Endometrium (tissue), 2 donors: ENCODE measurements around the gene GRIK4.

Source experiments
- FAIRE-seq: peaks from 2 replicates; lab custom pipeline; 2012; peaks lifted over from hg19 to GRCh38; lab: Jason Lieb, UNC
- donor health status: control.
- donor health status: control.

Gene GRIK4

DNA sequence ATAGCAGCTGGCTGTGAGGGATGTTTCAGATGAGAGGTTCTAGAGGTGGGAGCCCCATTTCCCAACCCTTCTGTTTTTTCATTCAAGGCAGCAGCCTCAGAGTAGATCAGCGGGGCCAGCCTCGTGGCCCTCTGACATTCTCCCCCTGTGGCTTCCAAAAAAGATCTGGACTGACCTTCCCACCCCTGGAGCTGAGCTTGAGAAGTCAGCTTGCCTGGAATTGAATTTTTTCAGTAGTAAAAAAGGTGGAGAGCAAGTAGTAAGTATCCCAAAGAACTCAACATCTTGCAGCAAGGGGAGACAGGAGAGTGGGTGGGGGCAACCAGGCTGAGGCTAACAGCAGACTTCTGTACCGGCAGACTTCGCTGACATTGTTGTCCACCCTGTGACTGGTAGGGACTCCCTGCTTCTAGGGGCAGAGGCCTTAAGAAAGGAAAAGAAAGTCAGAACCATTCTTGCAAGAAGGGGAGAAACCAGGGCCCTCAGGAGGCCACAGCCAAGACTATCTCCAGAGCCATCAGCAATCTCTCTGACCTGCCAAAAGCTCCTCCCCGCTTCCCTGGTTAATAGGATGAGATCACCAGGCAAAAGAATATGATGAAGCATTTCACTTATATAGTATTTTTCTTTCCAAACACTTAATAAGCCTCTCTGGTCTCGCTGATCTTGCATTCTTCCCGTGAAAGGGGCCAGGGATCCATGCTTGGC, 2.0 kb upstream of the GRIK4 start:
- no peak for FAIRE-seq

GRCh38 chr11:120510406-120511115, 987 bp upstream of the GRIK4 start:
- FAIRE-seq: no peak

- no peak for FAIRE-seq
These were observed 531 bp downstream of the GRIK4 start for GRCh38 chr11:120511820-120512738.

DNA sequence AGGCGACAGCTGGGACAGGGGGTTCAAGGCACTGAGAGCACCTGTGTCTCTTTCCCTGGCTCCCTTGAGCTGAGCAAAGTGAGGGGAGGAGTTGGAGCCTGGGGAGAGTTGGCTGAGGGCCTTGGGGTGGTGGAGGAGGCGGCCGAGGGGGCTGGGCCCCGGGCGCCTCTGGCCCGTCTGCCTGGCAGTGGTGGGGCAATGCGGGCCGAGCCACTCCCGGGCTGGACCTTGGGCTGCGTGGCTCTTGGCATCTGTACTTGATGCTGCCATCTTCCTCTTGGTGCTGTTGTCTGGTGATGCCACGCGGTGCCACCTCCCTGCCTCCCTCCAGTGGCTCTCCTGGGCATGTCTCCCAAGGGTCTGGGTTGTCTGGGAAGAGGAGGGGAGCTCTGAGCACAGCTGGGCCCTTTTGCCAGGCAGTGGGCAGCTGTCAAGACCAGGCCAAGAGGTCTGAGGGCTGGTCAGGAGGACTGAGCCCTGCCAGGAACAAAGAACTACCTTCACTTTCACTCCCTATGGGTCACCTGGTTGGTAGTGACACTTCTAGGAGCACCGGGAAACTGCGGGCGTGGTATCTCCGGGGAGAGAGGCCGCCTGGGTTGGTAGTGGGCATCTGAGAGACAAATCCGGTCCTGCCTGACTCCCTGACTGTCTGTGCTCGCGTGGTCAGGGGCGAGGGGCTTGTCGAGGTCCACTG, 1.3 kb downstream of the GRIK4 start:
- FAIRE-seq: no peak

GRCh38 chr11:120513436-120514315, 2.1 kb downstream of the GRIK4 start:
- no peak for FAIRE-seq

DNA sequence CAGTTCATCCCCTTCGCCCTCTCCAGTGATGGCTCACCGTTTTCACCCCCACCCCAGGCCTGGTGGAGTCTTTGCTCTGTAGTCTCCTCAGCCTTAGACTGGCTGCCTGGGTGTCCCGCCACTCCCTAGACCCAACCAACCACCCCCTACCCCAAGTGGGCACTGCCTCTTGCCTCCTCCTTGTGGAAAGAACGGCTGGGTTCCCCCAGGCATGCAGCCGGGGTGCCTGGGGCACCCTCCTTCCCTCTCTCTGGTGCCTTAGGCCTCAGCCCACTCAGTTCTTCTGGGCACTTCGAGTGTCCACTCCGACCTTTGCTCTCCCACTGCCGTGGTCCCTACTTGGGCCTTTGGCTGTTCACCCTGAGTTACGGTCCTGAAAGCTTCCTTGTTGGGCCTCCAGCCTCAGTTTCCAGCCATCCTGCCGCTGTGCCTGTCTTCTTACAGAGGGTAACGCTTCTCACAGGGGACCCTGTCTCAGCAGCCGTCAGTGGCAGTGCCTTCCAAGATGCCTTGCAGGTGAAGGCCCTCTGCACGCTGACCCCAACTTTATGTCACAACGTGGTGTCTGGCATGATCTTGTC, 3.1 kb downstream of the GRIK4 start:
- no peak for FAIRE-seq

DNA sequence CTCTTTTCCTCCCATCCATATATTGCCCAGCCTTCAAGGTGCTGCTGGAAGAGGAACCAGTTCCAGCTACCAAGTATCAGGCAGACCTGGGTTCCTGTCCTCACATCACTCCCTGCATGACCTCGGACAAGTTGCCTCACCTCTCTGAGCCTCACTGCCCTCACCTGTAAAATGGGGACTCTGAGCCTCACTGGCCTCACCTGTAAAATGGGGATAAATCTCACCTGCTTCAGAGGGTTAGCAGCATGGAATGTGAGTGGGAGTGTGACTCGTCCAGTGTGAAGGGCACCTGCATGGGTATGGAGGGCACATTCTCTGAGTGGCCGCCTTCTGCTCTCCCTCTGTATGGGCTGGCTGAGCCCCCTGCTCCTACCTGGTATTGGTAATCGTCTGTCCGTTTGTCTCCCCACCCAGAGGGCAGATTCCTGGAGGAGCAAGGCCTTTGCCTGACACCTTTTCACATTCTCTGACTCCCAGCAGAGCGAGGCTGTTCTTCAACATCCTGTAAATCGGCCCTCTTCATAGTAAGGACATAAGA, 3.7 kb downstream of the GRIK4 start:
- FAIRE-seq: no peak

DNA sequence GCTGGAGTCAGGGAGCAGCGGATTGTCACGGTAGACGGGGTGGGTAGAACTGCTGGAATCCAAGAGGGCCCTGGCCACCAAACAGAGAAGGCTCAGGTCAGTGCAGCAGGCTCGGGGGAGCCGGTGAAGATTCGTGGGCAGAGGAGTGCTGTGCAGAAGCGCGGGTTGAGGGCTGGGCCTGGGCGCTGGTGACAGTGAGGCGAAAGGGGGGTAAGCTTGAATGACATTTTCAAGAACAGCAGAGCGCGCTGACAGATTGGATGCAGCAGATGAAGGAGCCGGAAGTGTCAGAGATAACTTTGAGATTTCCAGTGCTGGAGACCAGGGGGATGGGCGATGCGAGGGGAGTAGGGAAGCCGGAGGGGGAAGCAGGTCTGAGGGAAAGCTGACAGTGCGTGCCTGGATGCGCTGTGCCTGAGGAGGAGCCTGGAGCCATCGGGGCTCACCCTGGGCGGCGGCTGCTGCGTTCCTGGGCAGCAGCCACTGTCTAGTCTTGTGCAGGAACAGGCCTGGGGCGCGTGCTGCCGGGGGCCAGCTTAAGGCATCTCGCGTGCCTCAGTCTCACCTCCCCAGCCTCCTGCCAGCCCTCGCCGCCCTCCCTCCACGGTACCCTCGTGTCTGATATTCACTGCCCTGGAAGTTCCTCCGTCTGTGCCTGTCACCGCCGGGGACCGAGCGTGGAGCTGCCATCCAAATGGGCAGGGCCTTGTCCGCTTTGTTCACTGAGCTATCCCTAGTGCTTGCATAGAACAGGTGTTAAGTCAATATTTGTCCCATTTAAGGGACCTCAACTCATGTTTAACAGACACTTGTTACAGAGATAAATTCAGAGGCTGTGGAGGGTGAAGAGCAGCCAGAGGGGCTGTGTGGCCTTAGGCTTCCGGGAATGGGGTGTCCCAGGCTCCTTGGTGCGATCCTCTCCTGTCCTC, 5.2 kb downstream of the GRIK4 start:
- no peak for FAIRE-seq

- no peak for FAIRE-seq
These were observed 5.8 kb downstream of the GRIK4 start for GRCh38 chr11:120517390-120517761.

DNA sequence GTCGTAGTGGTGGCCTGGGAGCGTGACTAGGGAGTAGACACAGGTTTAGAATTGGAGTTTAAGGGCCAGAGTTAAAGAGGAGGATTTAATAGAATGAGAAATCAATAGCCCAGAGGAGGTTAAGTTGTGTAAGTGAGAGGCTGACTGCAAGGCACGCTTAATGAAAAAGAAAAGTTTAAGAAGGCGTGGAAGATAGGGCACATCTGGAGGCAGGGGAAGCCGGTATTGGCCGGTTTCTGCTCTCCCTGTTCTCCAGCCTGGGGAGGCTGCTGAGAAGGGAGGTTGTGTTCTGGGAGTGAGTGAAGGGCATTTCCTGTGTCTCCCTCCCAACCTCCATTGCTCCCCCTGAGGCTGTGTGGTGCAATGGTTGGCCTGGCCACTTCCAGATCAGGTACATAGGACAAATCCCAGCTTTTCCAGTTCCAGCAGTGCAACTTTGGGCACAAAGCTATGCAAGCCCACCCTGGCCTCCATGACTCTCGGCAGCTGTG, 6.3 kb downstream of the GRIK4 start:
- no peak for FAIRE-seq

DNA sequence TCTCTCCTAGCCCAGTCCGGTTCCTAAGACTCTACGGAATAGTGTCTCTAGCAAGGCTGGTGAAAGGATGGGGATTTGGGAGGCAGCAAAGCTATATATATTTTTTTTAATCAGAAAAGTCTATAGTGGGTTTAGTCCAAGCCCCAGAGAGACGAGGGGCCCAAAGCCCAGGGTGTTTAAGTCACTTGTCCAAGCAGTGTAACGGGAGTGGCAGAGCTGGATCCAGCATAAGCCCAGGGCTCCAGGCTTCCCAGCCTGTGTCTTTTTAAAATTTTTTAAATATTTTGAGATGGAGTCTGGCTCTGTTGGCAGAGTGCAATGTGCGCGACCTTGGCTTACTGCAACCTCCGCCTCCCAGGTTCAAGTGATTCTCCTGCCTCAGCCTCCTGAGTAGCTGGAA, 6.8 kb downstream of the GRIK4 start:
- no peak for FAIRE-seq

DNA sequence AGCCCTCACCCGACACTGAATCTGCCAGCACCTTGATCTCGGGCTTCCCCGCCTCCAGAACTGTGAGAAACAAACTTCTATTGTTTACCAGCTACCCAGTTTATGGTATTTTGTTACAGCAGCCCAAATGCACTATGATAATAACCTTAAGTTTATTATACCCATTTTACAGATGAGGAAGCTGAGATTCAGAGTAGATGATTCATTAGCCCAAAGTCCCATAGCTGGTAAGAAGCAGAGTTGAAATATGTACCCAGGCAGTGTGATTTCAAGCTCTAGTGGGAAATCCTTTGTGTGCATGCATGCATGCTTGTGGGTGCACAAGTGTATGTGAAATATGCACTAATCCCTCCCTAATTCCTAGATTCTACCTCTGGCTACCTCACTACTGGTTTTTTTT, 7.9 kb downstream of the GRIK4 start:
- FAIRE-seq: no peak

DNA sequence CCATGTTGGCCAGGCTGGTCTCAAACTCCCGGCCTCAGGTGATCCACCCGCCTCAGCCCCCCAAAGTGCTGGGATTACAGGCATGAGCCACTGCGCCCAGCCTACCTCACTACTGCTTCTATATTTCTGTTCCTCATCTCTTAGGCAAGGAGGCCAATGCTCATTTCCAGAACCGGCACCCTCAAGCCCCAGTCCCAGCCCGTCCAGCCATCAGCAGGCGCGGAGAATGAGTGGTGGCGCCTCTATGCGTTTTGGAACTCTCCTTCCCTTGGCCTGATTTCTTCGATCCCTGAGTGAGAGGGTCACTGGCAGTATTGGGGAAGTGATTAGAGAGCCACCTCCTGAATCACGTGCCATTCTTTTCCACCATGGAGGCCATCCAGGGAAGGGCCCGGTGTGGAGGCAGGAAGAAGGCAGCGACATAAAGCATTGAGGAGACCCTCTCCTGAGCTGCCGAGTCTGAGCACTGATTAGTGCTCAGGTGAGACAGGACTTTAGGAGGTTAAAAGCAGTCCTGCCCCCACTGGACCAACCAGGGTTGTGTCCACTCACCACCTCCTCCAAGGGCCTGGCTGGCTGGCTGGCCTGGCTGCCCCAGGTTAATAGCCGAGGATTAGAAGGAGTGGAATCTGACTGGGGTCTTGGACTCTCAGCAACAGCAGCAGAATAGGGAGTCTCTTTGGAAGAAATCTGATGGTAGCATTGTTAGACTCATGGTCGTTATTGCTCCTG, 8.7 kb downstream of the GRIK4 start:
- no peak for FAIRE-seq

GRCh38 chr11:120521176-120521575, 9.6 kb downstream of the GRIK4 start:
- no peak for FAIRE-seq

GRCh38 chr11:120522021-120522420, 10.5 kb downstream of the GRIK4 start:
- FAIRE-seq: no peak

DNA sequence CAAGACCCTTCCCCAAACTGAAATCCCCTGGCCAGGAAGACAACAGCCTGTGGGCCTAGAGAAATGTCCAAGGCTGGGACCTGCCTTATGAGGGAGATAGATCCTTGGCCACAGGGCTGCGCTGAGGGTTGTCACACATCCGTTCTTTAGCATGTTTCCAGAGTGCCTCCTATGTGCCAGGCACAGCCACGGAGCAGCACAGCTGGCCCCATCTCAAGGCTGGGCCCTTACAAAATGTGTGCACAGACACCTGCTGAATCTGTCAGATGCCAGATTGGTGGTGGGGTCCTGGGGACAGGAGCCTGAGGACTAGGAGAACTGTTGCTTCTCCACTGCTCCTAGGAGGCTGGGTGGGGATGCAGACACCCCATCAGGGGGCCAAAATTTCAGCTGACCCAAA, 11.2 kb downstream of the GRIK4 start:
- no peak for FAIRE-seq

GRCh38 chr11:120523196-120523595, 11.6 kb downstream of the GRIK4 start:
- FAIRE-seq: no peak

DNA sequence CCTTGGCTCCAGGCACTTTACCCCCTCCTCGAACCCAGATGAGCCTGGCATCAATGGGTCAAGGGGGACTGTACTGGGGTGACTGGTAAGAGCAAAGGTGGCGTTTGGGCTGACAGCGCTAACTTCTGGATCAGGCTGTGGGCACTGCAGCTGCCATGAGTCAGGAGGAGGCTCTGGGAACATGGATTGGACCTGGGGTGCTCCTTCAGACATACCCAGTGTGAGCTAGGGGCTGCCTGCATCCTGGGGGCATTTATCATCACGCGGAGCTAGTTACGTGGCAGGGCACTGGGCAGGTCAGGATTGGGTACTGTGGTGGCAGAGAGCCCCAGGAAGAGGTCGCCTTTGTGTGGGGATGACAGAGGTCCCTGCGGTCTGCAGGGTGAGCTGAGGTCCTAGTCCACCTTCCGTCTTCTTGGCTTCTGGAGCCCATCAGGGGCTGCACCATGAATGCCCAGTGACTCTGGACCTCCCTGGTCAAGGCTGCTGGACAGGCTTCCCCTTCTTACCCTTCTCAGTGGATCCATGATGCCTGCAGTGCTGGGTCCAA, 13.1 kb downstream of the GRIK4 start:
- FAIRE-seq: no peak
